ENCODE measurements around the gene UMODL1.

Gene UMODL1

DNA sequence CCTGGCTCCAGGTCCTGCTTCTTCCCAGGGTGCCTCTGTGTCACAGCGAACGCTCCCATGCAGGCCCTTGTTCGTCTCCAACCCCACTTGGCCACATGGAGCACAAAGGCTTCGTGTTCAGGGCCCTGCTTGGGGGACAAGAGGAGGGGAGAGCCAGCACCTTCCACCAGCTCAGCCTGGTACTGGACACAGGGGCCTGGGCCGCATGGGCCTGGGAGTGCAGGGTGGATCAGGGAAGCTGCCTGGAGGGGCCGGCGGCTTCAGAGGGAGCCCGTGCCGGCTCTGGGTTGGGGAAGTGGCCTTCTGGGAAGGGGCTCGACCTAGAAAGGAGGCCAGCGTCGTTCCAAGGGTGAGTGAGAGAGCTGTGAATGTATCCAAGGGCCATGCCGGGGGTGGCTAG, 53.0 kb downstream of the UMODL1 start:
- in situ Hi-C loops (cut with HindIII; ENCODE audit: low sequenced_read_pairs) = no loop called here

DNA sequence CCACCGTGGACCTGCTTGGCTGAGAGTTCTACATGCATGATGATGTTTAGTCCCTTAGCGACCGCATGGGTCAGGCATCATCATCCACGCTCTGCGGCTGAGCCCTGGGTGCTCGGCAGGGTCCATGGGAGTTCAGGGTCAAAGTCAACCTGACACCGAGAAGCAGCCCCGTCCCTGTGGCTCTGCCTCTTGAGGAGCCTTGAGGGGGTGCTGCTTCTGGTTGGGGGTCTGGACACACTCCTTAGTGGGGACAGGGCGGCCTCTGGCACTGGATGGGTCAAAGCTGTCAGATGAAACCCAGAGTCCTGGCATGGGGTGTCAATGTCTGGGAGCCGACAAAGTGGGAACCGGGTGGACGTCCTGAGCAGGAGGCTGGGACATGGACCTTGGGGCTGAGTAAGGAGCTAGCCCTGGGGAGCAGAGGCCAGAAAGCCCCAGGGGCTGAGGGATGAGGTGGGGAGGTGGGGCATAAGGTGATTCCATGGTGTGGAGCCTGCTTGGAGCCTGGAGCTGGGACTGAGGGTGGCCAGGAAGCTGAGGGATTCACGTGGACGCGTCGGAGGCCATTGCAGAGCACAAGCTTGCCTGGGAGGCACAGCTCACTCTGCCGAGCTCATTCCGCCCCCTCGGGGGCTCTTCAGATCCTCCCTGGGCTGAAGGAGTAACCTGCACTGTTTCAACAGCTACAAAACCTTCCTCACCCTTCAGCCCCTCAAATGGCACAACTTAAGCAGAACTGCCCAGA, 53.9 kb downstream of the UMODL1 start:
- in situ Hi-C loops (cut with HindIII; ENCODE audit: low sequenced_read_pairs) = no loop called here

DNA sequence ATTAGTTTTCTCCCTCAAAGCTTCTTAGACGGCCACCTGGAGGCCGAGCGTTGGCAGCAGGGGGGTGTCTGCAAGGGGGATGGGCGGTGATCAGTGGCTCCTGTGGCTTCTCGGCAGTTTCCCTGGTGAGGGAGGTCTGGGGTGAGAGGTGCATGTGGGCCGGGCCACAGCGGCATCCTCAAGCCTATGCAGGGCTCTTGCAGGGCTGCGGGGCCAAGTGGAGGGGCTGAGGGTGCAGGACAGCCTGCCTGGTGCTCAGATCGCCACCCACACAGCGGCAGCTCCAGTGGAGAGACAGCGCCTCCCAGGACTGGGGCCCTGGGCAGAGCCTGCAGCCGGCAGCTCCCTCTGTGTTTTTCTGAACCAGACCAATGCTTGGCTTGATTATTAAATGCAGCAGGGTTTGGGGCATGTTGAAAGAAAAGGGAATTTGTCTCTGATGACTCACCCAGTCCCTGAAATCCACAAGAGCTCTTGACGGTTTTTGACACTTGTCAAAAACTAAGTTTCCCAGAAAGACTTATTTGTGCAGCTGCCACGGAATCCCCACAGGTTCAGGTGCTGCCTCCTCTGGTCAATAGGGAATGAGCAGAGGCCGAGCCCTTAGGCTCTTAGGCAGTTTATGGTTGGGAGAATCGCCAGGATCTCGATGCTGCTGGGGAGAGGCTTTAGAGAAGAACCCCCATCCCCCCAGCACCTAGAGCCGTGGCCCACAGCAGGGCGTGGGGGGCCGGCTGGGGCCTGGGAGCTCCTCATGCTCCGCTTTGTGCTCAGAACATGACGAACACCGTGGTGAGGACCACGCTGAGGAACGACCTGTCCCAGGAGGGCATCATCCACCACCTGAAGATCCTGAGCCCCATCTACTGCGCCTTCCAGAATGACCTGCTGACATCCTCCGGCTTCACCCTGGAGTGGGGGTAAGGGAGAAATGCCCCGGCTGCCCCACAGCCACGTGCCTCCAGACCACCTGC, 54.7 kb downstream of the UMODL1 start:
- in situ Hi-C loops (cut with HindIII; ENCODE audit: low sequenced_read_pairs) = no loop called here

- in situ Hi-C loops (cut with HindIII; ENCODE audit: low sequenced_read_pairs) = no loop called here
These were observed 56.3 kb downstream of the UMODL1 start for GRCh38 chr21:42127164-42128150.

DNA sequence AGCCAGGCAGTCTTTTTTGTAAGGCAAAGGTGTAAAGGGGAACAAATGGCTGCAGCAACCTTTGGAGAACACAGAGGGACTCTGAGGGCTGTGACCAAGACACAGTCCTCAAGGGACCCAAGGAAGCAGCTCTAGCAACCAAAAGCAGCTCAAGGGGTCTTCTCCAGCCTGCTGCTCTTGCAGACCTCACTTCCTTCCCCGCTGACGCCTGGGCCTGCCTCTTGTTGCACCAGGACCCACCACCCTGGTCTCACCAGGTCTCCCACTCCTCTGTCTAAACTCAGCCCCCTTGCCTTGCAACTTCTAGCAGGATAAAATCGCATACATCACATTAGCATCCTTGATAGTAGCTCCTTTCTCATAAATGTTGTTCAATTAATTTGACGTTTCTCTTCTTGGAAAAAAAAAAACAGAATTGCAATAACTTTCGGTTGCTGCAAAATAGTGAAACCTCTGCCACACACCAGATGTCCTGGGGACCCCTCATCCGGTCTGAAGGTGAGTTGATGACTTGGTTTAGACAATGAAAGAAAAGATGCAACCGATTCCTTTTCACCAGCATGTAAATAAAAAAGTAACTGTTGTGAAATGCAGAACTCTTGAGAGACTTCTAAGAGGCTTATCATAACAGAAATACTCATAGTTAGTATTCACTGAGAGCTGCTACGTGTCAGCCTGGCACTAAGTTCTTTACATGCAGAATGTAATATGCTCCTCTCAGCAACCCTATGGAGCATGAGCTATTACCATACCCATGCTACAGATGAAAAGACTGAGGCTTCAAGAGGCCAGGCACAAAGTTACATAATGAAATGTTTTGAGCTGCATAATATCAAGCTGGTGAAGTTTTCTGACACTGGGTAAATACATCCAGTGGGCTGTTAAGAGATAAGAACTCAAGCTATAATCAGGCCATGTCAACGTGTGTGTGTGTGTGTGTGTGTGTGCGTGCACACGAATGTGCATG, 58.5 kb downstream of the UMODL1 start:
- in situ Hi-C loops (cut with HindIII; ENCODE audit: low sequenced_read_pairs) = no loop called here

DNA sequence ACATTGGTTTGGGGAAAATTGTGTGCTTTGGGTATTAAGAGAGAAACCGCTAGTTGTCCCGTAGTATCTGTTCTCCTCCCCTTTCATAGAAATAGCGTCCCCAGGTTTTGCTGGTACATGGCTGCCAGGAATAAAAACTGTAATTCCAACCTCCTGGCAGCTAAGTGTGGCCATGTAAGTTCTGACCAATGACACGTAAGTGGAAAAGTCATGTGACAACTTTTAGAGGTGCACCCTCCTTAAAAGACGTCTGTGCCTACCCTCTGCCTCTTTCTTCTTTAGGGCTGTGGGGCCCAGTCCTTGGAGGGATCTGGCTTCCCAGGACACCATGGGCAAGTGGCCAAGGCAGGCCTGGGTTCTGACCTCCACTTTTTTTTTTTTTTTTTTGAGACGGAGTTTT, 59.3 kb downstream of the UMODL1 start:
- in situ Hi-C loops (cut with HindIII; ENCODE audit: low sequenced_read_pairs) = no loop called here

- in situ Hi-C loops (cut with HindIII; ENCODE audit: low sequenced_read_pairs) = no loop called here
These were observed 61.1 kb downstream of the UMODL1 start for GRCh38 chr21:42132183-42132582.

GRCh38 chr21:42133131-42133530, 62.0 kb downstream of the UMODL1 start:
- in situ Hi-C loops (cut with HindIII; ENCODE audit: low sequenced_read_pairs) = no loop called here

- in situ Hi-C loops (cut with HindIII; ENCODE audit: low sequenced_read_pairs) = no loop called here
These were observed 64.4 kb downstream of the UMODL1 start for GRCh38 chr21:42135386-42136052.

DNA sequence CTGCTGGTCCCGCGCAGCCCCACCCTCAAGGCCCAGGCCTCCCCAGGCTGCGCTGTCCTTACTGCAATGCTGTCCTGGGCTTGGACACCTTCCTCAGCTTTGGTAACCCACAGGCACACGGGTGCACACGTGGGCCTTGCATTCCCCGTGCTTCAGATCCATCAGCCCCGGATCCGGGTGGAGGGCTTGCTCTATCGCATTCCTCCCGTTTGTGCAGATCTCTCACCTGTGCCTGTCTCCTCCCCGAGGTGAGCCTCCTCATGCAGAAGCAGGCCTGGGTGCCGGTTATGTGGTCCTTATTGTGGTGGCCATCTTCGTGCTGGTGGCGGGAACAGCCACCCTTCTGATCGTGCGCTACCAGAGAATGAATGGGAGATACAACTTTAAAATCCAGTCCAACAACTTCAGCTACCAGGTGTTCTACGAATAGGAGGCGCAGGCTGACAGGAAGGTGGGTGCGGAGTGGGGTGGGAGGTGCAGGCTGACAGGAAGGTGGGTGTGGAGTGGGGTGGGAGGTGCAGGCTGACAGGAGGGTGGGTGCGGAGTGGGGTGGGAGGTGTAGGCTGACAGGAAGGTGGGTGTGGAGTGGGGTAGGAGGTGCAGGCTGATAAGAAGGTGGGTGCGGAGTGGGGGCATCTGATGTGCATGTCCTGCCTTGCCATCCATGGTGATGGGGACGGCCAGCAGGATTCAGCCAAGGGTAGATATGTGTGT, 66.2 kb downstream of the UMODL1 start:
- in situ Hi-C loops (cut with HindIII; ENCODE audit: low sequenced_read_pairs) = no loop called here

- in situ Hi-C loops (cut with HindIII; ENCODE audit: low sequenced_read_pairs) = loop anchor here (5.0 kb wide), 1 partner anchor 73 kb away; no protein-coding TSS in a partner anchor
These were observed 69.2 kb downstream of the UMODL1 start for GRCh38 chr21:42140196-42140934.

DNA sequence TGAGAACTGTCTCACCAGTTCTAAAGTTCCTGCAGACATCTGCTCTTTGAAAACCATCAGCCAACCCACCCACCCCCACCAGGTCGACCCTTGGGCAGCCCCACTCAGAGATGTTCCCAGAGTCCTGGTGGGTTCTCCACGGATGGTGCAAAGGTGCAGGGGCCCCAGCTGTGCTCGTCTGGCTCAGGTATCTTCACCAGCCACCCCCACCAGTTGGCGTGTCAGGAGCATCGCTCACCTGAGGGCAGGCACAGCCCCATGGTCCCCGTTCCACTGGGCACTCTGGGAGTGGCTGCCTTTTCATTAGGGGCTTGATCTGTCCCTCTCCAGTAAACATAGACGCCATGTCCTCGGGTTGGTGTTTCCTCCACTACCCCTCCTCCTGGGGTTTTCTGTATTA, 70.5 kb downstream of the UMODL1 start:
- in situ Hi-C loops (cut with HindIII; ENCODE audit: low sequenced_read_pairs) = loop anchor here (5.0 kb wide), 1 partner anchor 74 kb away; no protein-coding TSS in a partner anchor

GRCh38 chr21:42142141-42142540, 71.0 kb downstream of the UMODL1 start:
- in situ Hi-C loops (cut with HindIII; ENCODE audit: low sequenced_read_pairs) = loop anchor here (5.0 kb wide), 1 partner anchor 75 kb away; no protein-coding TSS in a partner anchor

DNA sequence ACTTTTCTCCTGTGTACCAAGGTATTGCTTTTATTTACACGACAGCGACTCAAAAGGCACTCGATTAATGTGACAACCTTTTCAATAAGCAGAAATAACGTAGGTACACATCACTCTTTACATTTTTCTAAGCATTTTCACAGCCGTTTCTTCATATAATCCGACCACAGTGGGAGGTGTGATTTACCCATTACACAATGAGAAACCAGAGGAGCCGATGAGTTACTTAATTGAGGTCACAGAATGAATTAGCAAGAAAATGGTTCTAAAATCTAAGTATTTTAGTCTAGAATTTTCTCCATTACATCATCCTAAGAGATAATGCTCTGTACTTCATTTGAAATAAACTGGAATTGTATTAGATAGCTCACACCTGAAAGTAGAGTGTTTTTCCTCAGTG, 71.5 kb downstream of the UMODL1 start:
- in situ Hi-C loops (cut with HindIII; ENCODE audit: low sequenced_read_pairs) = loop anchor here (5.0 kb wide), 1 partner anchor 75 kb away; no protein-coding TSS in a partner anchor

GRCh38 chr21:42143111-42143510, 72.0 kb downstream of the UMODL1 start:
- in situ Hi-C loops (cut with HindIII; ENCODE audit: low sequenced_read_pairs) = loop anchor here (5.0 kb wide), 1 partner anchor 76 kb away; no protein-coding TSS in a partner anchor

DNA sequence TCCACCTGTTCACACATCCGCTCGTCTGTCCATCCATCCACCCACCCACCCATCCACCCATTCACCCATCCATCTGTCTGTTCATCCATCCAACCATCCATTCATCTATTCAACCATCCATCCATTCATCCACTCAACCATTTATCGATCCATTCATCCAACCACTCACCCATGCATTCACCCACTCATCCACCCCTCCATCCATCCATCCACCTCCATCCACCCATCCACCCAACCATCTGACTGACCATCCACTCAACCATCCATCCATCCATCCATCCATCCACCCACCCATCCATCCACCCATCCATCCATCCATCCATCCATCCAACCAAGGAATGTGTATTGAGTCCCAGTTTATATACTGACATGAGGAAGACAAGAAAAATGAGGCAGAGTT, 73.1 kb downstream of the UMODL1 start:
- in situ Hi-C loops (cut with HindIII; ENCODE audit: low sequenced_read_pairs) = loop anchor here (5.0 kb wide), 1 partner anchor 77 kb away; no protein-coding TSS in a partner anchor
